Lower leg skin (tissue), 3 donors: ENCODE data around the gene PRPF31.

Experiments
- POLR2A ChIP-seq, 2 donors: fragments of 450-650 bp; IDR thresholded peaks; one replicate each; pipeline ENCODE4 v1.6.1; 2016 to 2017; ENCODE audit warnings: antibody characterized with exemption in 2 of 2, mild to moderate bottlenecking in 1 of 2, moderate library complexity in 1 of 2
- TF ChIP-seq, protein P1 (sequence below), 3 donors: fragments of 450-650 bp; IDR thresholded peaks; one replicate each; pipeline ENCODE4 v1.5.1; 2016; ENCODE audit warnings: antibody characterized with exemption in 3 of 3, mild to moderate bottlenecking in 3 of 3, moderate library complexity in 2 of 3

DNA sequence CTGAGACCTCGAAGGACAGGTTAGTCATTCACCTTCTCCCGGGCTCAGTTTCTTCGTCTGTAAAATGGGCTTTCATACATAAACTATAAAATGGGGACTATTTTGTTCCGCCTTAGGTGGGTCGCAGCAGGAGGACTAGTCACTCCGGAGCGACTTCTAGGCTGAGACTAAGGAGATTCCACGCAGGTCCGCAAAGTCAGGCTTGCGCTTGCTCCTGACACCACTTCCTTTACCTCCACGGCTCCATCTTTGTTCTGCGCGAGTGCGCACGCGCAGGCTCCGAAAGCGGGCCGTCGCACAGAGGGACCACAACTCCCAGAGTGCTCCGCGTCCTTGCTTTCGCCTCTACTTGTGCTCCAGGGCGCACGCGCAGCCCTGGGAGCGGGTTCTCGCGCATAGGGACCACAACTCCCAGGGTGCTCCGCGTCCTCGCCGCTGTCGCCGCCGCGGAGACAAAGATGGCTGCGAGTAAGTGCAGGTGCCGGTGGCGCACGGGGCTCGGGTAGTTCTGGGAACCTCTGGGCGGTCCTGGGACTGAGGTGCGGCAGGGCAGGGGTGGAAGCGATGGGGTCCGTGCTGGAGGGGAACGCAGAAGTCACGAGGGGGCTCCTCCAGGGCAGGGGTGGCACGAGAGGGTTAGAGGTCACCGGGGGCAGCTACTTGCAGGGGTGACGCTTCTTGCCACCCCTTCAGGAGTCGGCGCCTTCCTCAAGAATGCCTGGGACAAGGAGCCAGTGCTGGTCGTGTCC lies 13.0 kb upstream of the PRPF31 start, which contains the start of gene NDUFA3:
- TF ChIP-seq, protein P1, sequence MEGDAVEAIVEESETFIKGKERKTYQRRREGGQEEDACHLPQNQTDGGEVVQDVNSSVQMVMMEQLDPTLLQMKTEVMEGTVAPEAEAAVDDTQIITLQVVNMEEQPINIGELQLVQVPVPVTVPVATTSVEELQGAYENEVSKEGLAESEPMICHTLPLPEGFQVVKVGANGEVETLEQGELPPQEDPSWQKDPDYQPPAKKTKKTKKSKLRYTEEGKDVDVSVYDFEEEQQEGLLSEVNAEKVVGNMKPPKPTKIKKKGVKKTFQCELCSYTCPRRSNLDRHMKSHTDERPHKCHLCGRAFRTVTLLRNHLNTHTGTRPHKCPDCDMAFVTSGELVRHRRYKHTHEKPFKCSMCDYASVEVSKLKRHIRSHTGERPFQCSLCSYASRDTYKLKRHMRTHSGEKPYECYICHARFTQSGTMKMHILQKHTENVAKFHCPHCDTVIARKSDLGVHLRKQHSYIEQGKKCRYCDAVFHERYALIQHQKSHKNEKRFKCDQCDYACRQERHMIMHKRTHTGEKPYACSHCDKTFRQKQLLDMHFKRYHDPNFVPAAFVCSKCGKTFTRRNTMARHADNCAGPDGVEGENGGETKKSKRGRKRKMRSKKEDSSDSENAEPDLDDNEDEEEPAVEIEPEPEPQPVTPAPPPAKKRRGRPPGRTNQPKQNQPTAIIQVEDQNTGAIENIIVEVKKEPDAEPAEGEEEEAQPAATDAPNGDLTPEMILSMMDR (IDR thresholded peaks at IDR 0.05) = no peak
- TF ChIP-seq POLR2A (IDR thresholded peaks at IDR 0.05) = no peak
